ENCODE results near the gene PLA2G4C. TPM values are rescaled to one million over a fixed set of nuclear protein-coding genes. Genes with fewer than 3 reads are reported as not detected.

The PLA2G4C gene
- total and polyA plus RNA-seq, 4 donors = 1.1 to 5.9 (median 3.1) TPM

DNA sequence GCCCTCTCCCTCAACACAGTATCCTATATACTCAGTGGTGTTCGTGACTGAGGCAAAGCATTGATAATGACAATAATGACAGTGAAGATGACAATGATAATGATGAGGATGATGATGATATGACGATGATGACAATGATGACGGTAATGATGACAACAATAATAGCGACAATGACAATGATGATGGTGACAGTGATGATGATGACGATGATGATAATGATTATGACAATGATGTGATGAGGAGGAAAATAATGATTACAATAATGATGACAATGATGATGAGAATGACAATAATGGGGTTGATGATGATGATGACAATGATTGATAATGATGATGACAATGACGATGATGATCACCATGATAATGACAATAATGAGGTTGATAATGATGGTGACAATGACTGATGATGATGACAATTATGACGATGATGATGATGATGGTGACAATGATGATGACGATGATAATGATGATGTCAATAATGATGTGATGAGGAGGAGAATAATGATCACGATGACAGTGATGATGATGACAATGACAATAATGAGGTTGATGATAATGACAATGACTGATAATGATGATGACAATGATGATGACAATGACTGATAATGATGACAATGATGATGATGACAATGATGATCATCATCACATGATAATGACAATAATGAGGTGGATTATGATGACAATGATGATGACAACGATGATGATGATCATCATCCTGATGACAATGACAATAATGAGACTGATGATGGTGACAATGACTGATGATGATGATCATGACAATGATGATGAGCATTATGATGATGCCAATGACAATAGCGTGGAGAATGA lies 99.5 kb downstream of the PLA2G4C start:
- 79% methylated on average over 11 of the region's 11 CpGs for whole genome bisulfite sequencing
- no peak for DNase-seq (ENCODE audit: low spot score)
- no peaks in the 10 kb centered on the region for H3K4me1 ChIP-seq (ENCODE audit: control insufficient read depth in 4 of 4, insufficient read depth in 4 of 4, low read length in 3 of 4)
- TF ChIP-seq FOXA1 (IDR thresholded peaks at IDR 0.05) (no peak), EGR1 (IDR thresholded peaks at IDR 0.05; ENCODE audit: low read depth in 2 of 2) (no peak), FOXA2 (IDR thresholded peaks at IDR 0.05) (no peak), HNF4G (IDR thresholded peaks at IDR 0.05) (no peak), HNF4A (conservative IDR thresholded peaks at IDR 0.05) (no peak), NR2F2 (IDR thresholded peaks at IDR 0.05) (no peak), RXRA (IDR thresholded peaks at IDR 0.05) (no peak), GABPA (IDR thresholded peaks at IDR 0.05 in 1 of 2, conservative IDR thresholded peaks at IDR 0.05 in 1 of 2) (no peak), JUND (IDR thresholded peaks at IDR 0.05) (no peak)
- TF ChIP-seq, protein P1, sequence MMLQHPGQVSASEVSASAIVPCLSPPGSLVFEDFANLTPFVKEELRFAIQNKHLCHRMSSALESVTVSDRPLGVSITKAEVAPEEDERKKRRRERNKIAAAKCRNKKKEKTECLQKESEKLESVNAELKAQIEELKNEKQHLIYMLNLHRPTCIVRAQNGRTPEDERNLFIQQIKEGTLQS (IDR thresholded peaks at IDR 0.05) = no peak
- TF ChIP-seq, protein P2, sequence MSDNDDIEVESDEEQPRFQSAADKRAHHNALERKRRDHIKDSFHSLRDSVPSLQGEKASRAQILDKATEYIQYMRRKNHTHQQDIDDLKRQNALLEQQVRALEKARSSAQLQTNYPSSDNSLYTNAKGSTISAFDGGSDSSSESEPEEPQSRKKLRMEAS (IDR thresholded peaks at IDR 0.05) = no peak
- TF ChIP-seq, protein P3, sequence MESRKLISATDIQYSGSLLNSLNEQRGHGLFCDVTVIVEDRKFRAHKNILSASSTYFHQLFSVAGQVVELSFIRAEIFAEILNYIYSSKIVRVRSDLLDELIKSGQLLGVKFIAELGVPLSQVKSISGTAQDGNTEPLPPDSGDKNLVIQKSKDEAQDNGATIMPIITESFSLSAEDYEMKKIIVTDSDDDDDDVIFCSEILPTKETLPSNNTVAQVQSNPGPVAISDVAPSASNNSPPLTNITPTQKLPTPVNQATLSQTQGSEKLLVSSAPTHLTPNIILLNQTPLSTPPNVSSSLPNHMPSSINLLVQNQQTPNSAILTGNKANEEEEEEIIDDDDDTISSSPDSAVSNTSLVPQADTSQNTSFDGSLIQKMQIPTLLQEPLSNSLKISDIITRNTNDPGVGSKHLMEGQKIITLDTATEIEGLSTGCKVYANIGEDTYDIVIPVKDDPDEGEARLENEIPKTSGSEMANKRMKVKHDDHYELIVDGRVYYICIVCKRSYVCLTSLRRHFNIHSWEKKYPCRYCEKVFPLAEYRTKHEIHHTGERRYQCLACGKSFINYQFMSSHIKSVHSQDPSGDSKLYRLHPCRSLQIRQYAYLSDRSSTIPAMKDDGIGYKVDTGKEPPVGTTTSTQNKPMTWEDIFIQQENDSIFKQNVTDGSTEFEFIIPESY (IDR thresholded peaks at IDR 0.05) = no peak
- TF ChIP-seq, protein P4, sequence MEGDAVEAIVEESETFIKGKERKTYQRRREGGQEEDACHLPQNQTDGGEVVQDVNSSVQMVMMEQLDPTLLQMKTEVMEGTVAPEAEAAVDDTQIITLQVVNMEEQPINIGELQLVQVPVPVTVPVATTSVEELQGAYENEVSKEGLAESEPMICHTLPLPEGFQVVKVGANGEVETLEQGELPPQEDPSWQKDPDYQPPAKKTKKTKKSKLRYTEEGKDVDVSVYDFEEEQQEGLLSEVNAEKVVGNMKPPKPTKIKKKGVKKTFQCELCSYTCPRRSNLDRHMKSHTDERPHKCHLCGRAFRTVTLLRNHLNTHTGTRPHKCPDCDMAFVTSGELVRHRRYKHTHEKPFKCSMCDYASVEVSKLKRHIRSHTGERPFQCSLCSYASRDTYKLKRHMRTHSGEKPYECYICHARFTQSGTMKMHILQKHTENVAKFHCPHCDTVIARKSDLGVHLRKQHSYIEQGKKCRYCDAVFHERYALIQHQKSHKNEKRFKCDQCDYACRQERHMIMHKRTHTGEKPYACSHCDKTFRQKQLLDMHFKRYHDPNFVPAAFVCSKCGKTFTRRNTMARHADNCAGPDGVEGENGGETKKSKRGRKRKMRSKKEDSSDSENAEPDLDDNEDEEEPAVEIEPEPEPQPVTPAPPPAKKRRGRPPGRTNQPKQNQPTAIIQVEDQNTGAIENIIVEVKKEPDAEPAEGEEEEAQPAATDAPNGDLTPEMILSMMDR (IDR thresholded peaks at IDR 0.05; ENCODE audit: low read depth, low read length, missing input control) = no peak
- H3K27me3 ChIP-seq (ENCODE audit: control insufficient read depth in 4 of 4, insufficient read depth in 4 of 4, low read length in 3 of 4) = peaks cover 0 to 8% (median 0%) of the 10 kb centered on the region in 4 donors
- H3K9me3 ChIP-seq (ENCODE audit: control insufficient read depth in 4 of 4, low read length in 3 of 4) = peaks cover 0 to 9% (median 0%) of the 10 kb centered on the region in 4 donors
- H3K36me3 ChIP-seq (ENCODE audit: control insufficient read depth in 4 of 4, insufficient read depth in 3 of 4, low read depth in 1 of 4, low read length in 3 of 4) = no peaks in the 10 kb centered on the region
- no peak overlapping the region for H3K4me3 ChIP-seq (ENCODE audit: low read depth in 1 of 3, low read length in 3 of 3)
- no peak overlapping the region for H3K27ac ChIP-seq (ENCODE audit: low read depth in 1 of 2, low read length in 2 of 2)
- H3K9ac ChIP-seq (ENCODE audit: low read depth in 1 of 2, low read length in 2 of 2) = no peak overlapping the region

DNA sequence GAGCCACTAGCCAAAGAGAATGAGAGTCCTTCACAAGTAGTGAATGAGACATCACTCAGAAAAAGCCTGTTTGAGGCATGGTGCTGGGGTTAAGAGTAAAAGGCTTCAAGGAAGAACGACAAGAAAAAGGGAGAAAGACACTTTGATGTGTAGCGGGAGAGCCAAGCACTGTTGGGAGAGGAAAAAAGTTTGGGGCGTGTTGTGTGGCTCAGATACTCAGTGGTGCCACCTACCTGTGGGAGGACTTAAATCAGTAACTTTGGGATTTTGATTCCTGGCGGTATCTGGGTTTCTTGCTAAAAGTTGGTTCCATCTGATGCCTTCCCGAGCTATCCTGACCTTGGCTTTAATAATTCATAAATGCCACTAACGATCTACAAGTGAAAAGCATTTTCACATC lies 103.9 kb downstream of the PLA2G4C start:
- Histone ChIP-seq H3K27ac (ENCODE audit: low read depth in 1 of 2, low read length in 2 of 2) (no peak overlapping the region), H3K9ac (ENCODE audit: low read depth in 1 of 2, low read length in 2 of 2) (no peak overlapping the region), H3K27me3 (ENCODE audit: control insufficient read depth in 4 of 4, insufficient read depth in 4 of 4, low read length in 3 of 4) (peaks cover 0 to 3% (median 1%) of the 10 kb centered on the region in 4 donors), H3K4me3 (ENCODE audit: low read depth in 1 of 3, low read length in 3 of 3) (no peak overlapping the region), H3K9me3 (ENCODE audit: control insufficient read depth in 4 of 4, low read length in 3 of 4) (peaks cover 0 to 9% (median 0%) of the 10 kb centered on the region in 4 donors), H3K4me1 (ENCODE audit: control insufficient read depth in 4 of 4, insufficient read depth in 4 of 4, low read length in 3 of 4) (no peaks in the 10 kb centered on the region), H3K36me3 (ENCODE audit: control insufficient read depth in 4 of 4, insufficient read depth in 3 of 4, low read depth in 1 of 4, low read length in 3 of 4) (no peaks in the 10 kb centered on the region)
- no peak for DNase-seq (ENCODE audit: low spot score)
- WGBS = 65% methylated on average over 6 of the region's 6 CpGs
- no peak for TF ChIP-seq TAF1 (conservative IDR thresholded peaks at IDR 0.05)
- no peak for TF ChIP-seq HNF4G (IDR thresholded peaks at IDR 0.05)
- no peak for TF ChIP-seq FOXA1 (IDR thresholded peaks at IDR 0.05)
- TF ChIP-seq, protein P4 (IDR thresholded peaks at IDR 0.05; ENCODE audit: low read depth, low read length, missing input control) = no peak
- TF ChIP-seq SP1 (IDR thresholded peaks at IDR 0.05) = no peak
- TF ChIP-seq, protein P5, sequence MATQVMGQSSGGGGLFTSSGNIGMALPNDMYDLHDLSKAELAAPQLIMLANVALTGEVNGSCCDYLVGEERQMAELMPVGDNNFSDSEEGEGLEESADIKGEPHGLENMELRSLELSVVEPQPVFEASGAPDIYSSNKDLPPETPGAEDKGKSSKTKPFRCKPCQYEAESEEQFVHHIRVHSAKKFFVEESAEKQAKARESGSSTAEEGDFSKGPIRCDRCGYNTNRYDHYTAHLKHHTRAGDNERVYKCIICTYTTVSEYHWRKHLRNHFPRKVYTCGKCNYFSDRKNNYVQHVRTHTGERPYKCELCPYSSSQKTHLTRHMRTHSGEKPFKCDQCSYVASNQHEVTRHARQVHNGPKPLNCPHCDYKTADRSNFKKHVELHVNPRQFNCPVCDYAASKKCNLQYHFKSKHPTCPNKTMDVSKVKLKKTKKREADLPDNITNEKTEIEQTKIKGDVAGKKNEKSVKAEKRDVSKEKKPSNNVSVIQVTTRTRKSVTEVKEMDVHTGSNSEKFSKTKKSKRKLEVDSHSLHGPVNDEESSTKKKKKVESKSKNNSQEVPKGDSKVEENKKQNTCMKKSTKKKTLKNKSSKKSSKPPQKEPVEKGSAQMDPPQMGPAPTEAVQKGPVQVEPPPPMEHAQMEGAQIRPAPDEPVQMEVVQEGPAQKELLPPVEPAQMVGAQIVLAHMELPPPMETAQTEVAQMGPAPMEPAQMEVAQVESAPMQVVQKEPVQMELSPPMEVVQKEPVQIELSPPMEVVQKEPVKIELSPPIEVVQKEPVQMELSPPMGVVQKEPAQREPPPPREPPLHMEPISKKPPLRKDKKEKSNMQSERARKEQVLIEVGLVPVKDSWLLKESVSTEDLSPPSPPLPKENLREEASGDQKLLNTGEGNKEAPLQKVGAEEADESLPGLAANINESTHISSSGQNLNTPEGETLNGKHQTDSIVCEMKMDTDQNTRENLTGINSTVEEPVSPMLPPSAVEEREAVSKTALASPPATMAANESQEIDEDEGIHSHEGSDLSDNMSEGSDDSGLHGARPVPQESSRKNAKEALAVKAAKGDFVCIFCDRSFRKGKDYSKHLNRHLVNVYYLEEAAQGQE (IDR thresholded peaks at IDR 0.05) = no peak
- no peak for TF ChIP-seq FOXA2 (IDR thresholded peaks at IDR 0.05)
- TF ChIP-seq, protein P1 (IDR thresholded peaks at IDR 0.05) = no peak
- TF ChIP-seq, protein P3 (IDR thresholded peaks at IDR 0.05) = no peak
- TF ChIP-seq GABPA (IDR thresholded peaks at IDR 0.05 in 1 of 2, conservative IDR thresholded peaks at IDR 0.05 in 1 of 2) = no peak
- TF ChIP-seq, protein P2 (IDR thresholded peaks at IDR 0.05) = no peak
- TF ChIP-seq JUND (IDR thresholded peaks at IDR 0.05) = no peak
- TF ChIP-seq RXRA (IDR thresholded peaks at IDR 0.05) = no peak

Measured in liver (tissue), 9 donors.